HCT116 (cell line): Measurements from ENCODE around the gene FGFR3. TPM values are rescaled to one million over a fixed set of nuclear protein-coding genes. Genes with fewer than 3 reads are reported as not detected.

Experiments used
- ATAC-seq: fragments of 200-7000 bp; cut with Tn5 transposase; 2 replicates; pipeline ENCODE4 v1.9.1; 2020; ENCODE audit warnings: mild to moderate bottlenecking, moderate library complexity
- BruUV-seq: library from RNA; stranded (reverse); fragments of 400-500 nt; replicated peaks from 2 replicates; lab custom pipeline; 2021; lab: Mats Ljungman, UMichigan
- CTCF ChIA-PET: fragments of 300-600 bp; sonication (Branson Sonifier 250); formaldehyde crosslinking; loops from one replicate; lab custom pipeline; 2021; ENCODE audit warnings: antibody characterized with exemption; lab: Charles Lee
- POLR2A ChIA-PET: fragments of 300-600, 350-600 bp; sonication (Branson Sonifier 250); formaldehyde crosslinking; loops from one replicate; lab custom pipeline; 2021; ENCODE audit warnings: antibody characterized with exemption; lab: Charles Lee
- RAD21 ChIA-PET, 2 experiments: fragments of 300-600 bp; sonication (Branson Sonifier 250); formaldehyde crosslinking; loops; one replicate each; lab custom pipeline; 2023; ENCODE audit warnings: low total read pairs in 2 of 2; ENCODE audit not compliant: uncharacterized antibody in 2 of 2, unreplicated experiment in 2 of 2, low non-redundant PET in 1 of 2; lab: Charles Lee
- DNase-seq: peaks from one replicate; pipeline ENCODE4 v3.0.0-alpha.2; 2010; ENCODE audit warnings: low read depth, low spot score
- H2AFZ ChIP-seq: fragments of 200-600 bp; shearing (Covaris generic), sonication (generic); 2 replicates; pipeline ENCODE4 v1.6.1; 2017; ENCODE audit warnings: low read depth, mixed run types, mixed read lengths, antibody characterized with exemption, low read length; ENCODE audit not compliant: poor library complexity, severe bottlenecking
- H3K27ac ChIP-seq: 2 replicates; pipeline ENCODE4 v1.5.1; 2012; ENCODE audit warnings: low read depth, low read length
- H3K27me3 ChIP-seq: fragments of 200-600 bp; sonication (generic); 2 replicates; pipeline ENCODE4 v1.6.1; 2016; ENCODE audit warnings: mixed run types, low read length, mixed read lengths; ENCODE audit not compliant: insufficient read depth
- H3K36me3 ChIP-seq, 2 experiments: fragments of 200-500 bp in 1 of 2; fragments of 200-600 bp in 1 of 2; sonication (Bioruptor generic) in 1 of 2; sonication (generic) in 1 of 2; 2 replicates each; pipeline versions ENCODE4 v1.5.1 to v1.6.1; 2014 to 2016; ENCODE audit warnings: low read length in 2 of 2, inconsistent platforms in 1 of 2, mixed read lengths in 1 of 2, mixed run types in 1 of 2; ENCODE audit not compliant: insufficient read depth in 2 of 2, control insufficient read depth in 1 of 2
- H3K4me1 ChIP-seq, 2 experiments: fragments of 200-600 bp in 1 of 2; sonication (generic) in 1 of 2; 2 replicates each; pipeline versions ENCODE4 v1.5.1 to v1.6.1; 2012 to 2017; ENCODE audit warnings: low read length in 2 of 2, inconsistent platforms in 1 of 2, mild to moderate bottlenecking in 1 of 2, mixed read lengths in 1 of 2, mixed run types in 1 of 2, moderate library complexity in 1 of 2; ENCODE audit not compliant: insufficient read depth in 2 of 2, control insufficient read depth in 1 of 2
- H3K4me2 ChIP-seq: fragments of 200-600 bp; sonication (generic); 2 replicates; pipeline ENCODE4 v1.6.1; 2017; ENCODE audit warnings: mixed run types, low read length, mixed read lengths
- H3K4me3 ChIP-seq, 2 experiments: fragments of 200-600 bp in 1 of 2; sonication (generic) in 1 of 2; replicated peaks in 1 of 2; 2 replicates each; pipeline ENCODE4 v1.5.1; 2011 to 2016; ENCODE audit warnings: low read length in 2 of 2, control low read depth in 1 of 2, low read depth in 1 of 2, mild to moderate bottlenecking in 1 of 2, mixed read lengths in 1 of 2, mixed run types in 1 of 2
- H3K79me2 ChIP-seq: fragments of 200-600 bp; sonication (generic); 2 replicates; pipeline ENCODE4 v1.6.1; 2017; ENCODE audit warnings: mild to moderate bottlenecking, mixed run types, low read length, moderate library complexity, mixed read lengths; ENCODE audit not compliant: insufficient read depth
- H3K9ac ChIP-seq: fragments of 200-600 bp; sonication (generic); 2 replicates; pipeline ENCODE4 v1.6.1; 2016; ENCODE audit warnings: low read length, mixed read lengths
- H3K9me2 ChIP-seq: fragments of 200-600 bp; sonication (generic), shearing (Covaris generic); 2 replicates; pipeline ENCODE4 v1.6.1; 2017; ENCODE audit warnings: mixed run types, mild to moderate bottlenecking, moderate library complexity; ENCODE audit not compliant: insufficient read depth
- H3K9me3 ChIP-seq, 2 experiments: fragments of 200-500 bp in 1 of 2; fragments of 200-600 bp in 1 of 2; sonication (Bioruptor generic) in 1 of 2; sonication (generic) in 1 of 2; 2 replicates each; pipeline ENCODE4 v1.6.1; 2014 to 2017; ENCODE audit warnings: low read length in 2 of 2, mixed read lengths in 2 of 2, inconsistent platforms in 1 of 2, low read depth in 1 of 2, mild to moderate bottlenecking in 1 of 2, mixed run types in 1 of 2, moderate library complexity in 1 of 2; ENCODE audit not compliant: control insufficient read depth in 1 of 2, insufficient read depth in 1 of 2
- H4K20me1 ChIP-seq: fragments of 200-600 bp; sonication (generic), shearing (Covaris generic); 2 replicates; pipeline ENCODE4 v1.6.1; 2017; ENCODE audit warnings: mixed run types, mild to moderate bottlenecking, moderate library complexity; ENCODE audit not compliant: insufficient read depth
- CEBPB ChIP-seq: IDR thresholded peaks from 2 replicates; pipeline ENCODE4 v1.6.1; 2012; ENCODE audit warnings: low read depth
- EZH2 ChIP-seq: fragments of 200-600 bp; sonication (generic); IDR thresholded peaks from 2 replicates; pipeline ENCODE4 v1.6.1; 2017; ENCODE audit warnings: antibody characterized with exemption, mixed run types
- EZH2phosphoT487 ChIP-seq: fragments of 200-600 bp; IDR thresholded peaks from 2 replicates; pipeline ENCODE4 v1.6.1; 2018; ENCODE audit warnings: antibody characterized with exemption, borderline replicate concordance
- POLR2A ChIP-seq: IDR thresholded peaks from 2 replicates; pipeline ENCODE4 v1.7.0; 2011; ENCODE audit warnings: borderline replicate concordance; ENCODE audit not compliant: insufficient read depth, insufficient read length; ENCODE audit errors: extremely low read depth
- POLR2AphosphoS5 ChIP-seq: IDR thresholded peaks from 2 replicates; pipeline ENCODE4 v1.6.1; 2011; ENCODE audit warnings: mild to moderate bottlenecking, low read depth, low read length, moderate library complexity
- RAD21 ChIP-seq: IDR thresholded peaks from 2 replicates; pipeline ENCODE4 v1.6.1; 2012; ENCODE audit warnings: low read depth, mild to moderate bottlenecking
- SRF ChIP-seq: IDR thresholded peaks from 2 replicates; pipeline ENCODE4 v1.6.1; 2012; ENCODE audit warnings: low read depth
- TCF7L2 ChIP-seq: IDR thresholded peaks from 2 replicates; pipeline ENCODE4 v1.7.0; 2011; ENCODE audit warnings: borderline replicate concordance, inconsistent platforms; ENCODE audit not compliant: insufficient read depth, insufficient read length; ENCODE audit errors: extremely low read depth
- ZNF274 ChIP-seq: fragments of 200-500 bp; sonication (Bioruptor generic); IDR thresholded peaks from 2 replicates; pipeline ENCODE4 v1.6.1; 2014; ENCODE audit warnings: mild to moderate bottlenecking, low read depth, low read length, inconsistent platforms
- intact Hi-C: fragments of 100-400 bp; cut with micrococcal nuclease; formaldehyde crosslinking; loops from 2 replicates; pipeline ENCODE4 v1.10.0; 2022
- total RNA-seq: library from RNA; stranded (reverse); gene quantifications from one replicate; pipeline ENCODE4 v1.2.1, GENCODE V29; 2021; ENCODE audit not compliant: unreplicated experiment
- TF ChIP-seq, protein P1 (sequence below): IDR thresholded peaks from 2 replicates; pipeline ENCODE4 v1.6.1; 2012
- TF ChIP-seq, protein P2 (sequence below), 3 experiments: fragments of 200-600 bp in 1 of 3; sonication (generic) in 1 of 3; IDR thresholded peaks in 2 of 3; conservative IDR thresholded peaks in 1 of 3; 2 replicates each; pipeline ENCODE4 v1.5.1; 2012 to 2017; ENCODE audit warnings: low read depth in 2 of 3, low read length in 2 of 3, antibody characterized with exemption in 1 of 3, borderline replicate concordance in 1 of 3, control low read depth in 1 of 3, mild to moderate bottlenecking in 1 of 3, mixed read lengths in 1 of 3, mixed run types in 1 of 3, moderate library complexity in 1 of 3; ENCODE audit not compliant: insufficient read depth in 1 of 3
- TF ChIP-seq, protein P3 (sequence below): IDR thresholded peaks from 2 replicates; pipeline ENCODE4 v1.6.1; 2012; ENCODE audit warnings: low read depth
- TF ChIP-seq, protein P4 (sequence below): IDR thresholded peaks from 2 replicates; pipeline ENCODE4 v1.6.1; 2012

The FGFR3 gene
- total RNA-seq, 1 experiment from 2014 or later, result 31.7 TPM

DNA sequence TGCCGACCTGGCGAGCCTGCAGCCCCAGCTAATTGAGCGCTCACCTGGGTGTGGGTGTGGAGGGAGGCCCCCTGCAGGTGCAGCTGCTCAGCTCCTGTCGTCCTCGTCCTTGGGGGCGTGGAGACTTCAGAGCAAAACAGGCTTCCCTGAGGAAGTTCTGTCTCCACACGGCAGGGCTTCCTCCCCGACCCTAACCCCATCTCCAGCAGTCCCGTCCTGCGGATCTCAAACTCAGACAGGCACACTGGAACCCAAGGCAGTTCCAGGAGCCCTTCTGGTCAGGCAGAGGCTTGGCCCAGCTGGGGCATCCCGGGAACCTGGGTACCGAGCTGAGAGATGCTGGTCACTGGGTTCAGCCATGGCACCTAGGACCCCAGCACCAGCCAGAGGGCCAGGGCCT, 47.4 kb upstream of the FGFR3 start:
- no peak overlapping the region for H2AFZ ChIP-seq
- H4K20me1 ChIP-seq, result no peaks in the 10 kb centered on the region
- no peak overlapping the region for H3K4me3 ChIP-seq
- DNase-seq (no peak), ATAC-seq (no peak)
- ChIA-PET RAD21 (interaction anchor here in 1 of 2 experiments (0.6 to 0.7 kb wide), 2 partner anchors 22 to 63 kb away, joined by 4 to 5 read pairs; no protein-coding TSS in a partner anchor), POLR2A (no interaction called here), CTCF (interaction anchor here (1.0 to 2.5 kb wide), 3 partner anchors 19 to 64 kb away, joined by 3 to 13 read pairs (median 4); no protein-coding TSS in a partner anchor)
- no peak overlapping the region for H3K4me2 ChIP-seq
- TF ChIP-seq EZH2phosphoT487 (no peak), SRF (no peak), TCF7L2 (no peak), CEBPB (no peak), RAD21 (no peak), POLR2A (no peak), POLR2AphosphoS5 (no peak), EZH2 (no peak), ZNF274 (no peak)
- TF ChIP-seq, protein P1, sequence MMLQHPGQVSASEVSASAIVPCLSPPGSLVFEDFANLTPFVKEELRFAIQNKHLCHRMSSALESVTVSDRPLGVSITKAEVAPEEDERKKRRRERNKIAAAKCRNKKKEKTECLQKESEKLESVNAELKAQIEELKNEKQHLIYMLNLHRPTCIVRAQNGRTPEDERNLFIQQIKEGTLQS, result no peak
- TF ChIP-seq, protein P2, sequence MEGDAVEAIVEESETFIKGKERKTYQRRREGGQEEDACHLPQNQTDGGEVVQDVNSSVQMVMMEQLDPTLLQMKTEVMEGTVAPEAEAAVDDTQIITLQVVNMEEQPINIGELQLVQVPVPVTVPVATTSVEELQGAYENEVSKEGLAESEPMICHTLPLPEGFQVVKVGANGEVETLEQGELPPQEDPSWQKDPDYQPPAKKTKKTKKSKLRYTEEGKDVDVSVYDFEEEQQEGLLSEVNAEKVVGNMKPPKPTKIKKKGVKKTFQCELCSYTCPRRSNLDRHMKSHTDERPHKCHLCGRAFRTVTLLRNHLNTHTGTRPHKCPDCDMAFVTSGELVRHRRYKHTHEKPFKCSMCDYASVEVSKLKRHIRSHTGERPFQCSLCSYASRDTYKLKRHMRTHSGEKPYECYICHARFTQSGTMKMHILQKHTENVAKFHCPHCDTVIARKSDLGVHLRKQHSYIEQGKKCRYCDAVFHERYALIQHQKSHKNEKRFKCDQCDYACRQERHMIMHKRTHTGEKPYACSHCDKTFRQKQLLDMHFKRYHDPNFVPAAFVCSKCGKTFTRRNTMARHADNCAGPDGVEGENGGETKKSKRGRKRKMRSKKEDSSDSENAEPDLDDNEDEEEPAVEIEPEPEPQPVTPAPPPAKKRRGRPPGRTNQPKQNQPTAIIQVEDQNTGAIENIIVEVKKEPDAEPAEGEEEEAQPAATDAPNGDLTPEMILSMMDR (IDR thresholded peaks at IDR 0.05 in 2 of 3, conservative IDR thresholded peaks at IDR 0.05 in 1 of 3; ENCODE audit: borderline replicate concordance in 1 of 3, insufficient read depth in 1 of 3, low read depth in 2 of 3, low read length in 2 of 3), result no peak
- TF ChIP-seq, protein P3, sequence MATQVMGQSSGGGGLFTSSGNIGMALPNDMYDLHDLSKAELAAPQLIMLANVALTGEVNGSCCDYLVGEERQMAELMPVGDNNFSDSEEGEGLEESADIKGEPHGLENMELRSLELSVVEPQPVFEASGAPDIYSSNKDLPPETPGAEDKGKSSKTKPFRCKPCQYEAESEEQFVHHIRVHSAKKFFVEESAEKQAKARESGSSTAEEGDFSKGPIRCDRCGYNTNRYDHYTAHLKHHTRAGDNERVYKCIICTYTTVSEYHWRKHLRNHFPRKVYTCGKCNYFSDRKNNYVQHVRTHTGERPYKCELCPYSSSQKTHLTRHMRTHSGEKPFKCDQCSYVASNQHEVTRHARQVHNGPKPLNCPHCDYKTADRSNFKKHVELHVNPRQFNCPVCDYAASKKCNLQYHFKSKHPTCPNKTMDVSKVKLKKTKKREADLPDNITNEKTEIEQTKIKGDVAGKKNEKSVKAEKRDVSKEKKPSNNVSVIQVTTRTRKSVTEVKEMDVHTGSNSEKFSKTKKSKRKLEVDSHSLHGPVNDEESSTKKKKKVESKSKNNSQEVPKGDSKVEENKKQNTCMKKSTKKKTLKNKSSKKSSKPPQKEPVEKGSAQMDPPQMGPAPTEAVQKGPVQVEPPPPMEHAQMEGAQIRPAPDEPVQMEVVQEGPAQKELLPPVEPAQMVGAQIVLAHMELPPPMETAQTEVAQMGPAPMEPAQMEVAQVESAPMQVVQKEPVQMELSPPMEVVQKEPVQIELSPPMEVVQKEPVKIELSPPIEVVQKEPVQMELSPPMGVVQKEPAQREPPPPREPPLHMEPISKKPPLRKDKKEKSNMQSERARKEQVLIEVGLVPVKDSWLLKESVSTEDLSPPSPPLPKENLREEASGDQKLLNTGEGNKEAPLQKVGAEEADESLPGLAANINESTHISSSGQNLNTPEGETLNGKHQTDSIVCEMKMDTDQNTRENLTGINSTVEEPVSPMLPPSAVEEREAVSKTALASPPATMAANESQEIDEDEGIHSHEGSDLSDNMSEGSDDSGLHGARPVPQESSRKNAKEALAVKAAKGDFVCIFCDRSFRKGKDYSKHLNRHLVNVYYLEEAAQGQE, result no peak
- TF ChIP-seq, protein P4, sequence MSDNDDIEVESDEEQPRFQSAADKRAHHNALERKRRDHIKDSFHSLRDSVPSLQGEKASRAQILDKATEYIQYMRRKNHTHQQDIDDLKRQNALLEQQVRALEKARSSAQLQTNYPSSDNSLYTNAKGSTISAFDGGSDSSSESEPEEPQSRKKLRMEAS, result no peak
- H3K79me2 ChIP-seq, result no peaks in the 10 kb centered on the region
- peak overlapping the region; percentile 11; the same call in 1 of the 2 replicates for H3K27ac ChIP-seq
- no peak overlapping the region for H3K9ac ChIP-seq
- no peaks in the 10 kb centered on the region for H3K9me3 ChIP-seq
- no peaks in the 10 kb centered on the region for H3K27me3 ChIP-seq
- no peaks in the 10 kb centered on the region for H3K9me2 ChIP-seq
- intact Hi-C loops, result loop anchor here (1.0 to 2.0 kb wide), 3 partner anchors 154 to 441 kb away; no protein-coding TSS in a partner anchor
- peaks cover 0 to 17% of the 10 kb centered on the region in 2 experiments; a peak in 1 of 4 replicates for H3K4me1 ChIP-seq
- peaks cover under 1 to 19% of the 10 kb centered on the region in 2 experiments; a peak in 3 of 4 replicates for H3K36me3 ChIP-seq
- no TSS peak for BruUV-seq
